ENCODE measurements around the gene ZNF460.

ZNF460 gene

DNA sequence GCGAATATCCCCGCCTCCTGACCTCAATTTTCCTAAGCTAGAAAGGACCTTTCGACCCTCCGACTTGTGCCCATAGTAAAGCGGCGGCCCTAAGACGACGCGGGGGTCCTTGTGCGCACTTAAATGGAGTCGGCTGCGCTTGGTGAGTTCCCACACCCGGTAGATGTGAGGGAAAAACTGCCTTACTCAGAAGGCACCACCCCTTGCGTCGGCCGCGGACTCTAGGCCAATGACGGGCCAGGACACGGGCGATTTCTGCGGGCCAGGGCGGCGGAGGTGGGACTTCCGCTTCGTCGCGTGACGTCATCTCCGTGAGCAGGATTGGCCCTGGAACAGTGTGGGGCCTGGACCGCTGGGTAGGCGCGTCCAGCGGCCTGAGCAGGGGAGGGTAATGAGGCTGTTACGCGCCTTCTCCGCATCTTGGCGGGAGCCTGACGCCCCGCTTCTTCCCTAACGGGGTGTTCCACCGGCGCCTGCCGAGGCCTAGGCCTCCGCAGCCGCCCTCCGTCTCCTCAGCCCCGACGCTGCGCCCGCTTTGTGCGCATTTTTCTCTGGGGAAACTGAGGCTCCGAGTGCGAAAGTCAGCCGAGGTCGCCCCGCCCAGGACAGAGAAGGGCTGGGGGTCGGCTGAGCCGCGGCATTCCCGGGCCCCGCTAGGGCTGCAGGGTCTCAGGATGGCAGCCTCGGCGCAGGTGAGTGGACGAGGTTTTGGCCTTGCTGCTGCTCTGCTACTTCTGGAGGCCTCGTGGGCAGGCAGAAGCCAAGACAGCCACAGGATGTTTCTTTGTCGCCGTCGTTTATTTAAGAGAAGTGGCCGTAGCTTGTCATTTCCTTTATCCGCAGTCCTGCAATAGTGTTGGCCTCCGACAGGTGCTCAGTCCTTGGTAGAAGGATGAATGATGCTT lies 40.1 kb downstream of the ZNF460 start, which contains the start of gene ZNF543:
Gene ZNF543 (plus strand): TSS at position 293 of the 905 bp plus-strand sequence. CDS start 382 bp downstream, at position 675.
- TF ChIP-seq, protein P1, sequence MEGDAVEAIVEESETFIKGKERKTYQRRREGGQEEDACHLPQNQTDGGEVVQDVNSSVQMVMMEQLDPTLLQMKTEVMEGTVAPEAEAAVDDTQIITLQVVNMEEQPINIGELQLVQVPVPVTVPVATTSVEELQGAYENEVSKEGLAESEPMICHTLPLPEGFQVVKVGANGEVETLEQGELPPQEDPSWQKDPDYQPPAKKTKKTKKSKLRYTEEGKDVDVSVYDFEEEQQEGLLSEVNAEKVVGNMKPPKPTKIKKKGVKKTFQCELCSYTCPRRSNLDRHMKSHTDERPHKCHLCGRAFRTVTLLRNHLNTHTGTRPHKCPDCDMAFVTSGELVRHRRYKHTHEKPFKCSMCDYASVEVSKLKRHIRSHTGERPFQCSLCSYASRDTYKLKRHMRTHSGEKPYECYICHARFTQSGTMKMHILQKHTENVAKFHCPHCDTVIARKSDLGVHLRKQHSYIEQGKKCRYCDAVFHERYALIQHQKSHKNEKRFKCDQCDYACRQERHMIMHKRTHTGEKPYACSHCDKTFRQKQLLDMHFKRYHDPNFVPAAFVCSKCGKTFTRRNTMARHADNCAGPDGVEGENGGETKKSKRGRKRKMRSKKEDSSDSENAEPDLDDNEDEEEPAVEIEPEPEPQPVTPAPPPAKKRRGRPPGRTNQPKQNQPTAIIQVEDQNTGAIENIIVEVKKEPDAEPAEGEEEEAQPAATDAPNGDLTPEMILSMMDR (IDR thresholded peaks at IDR 0.05; ENCODE audit: low read depth, low read length): no peak; the same call in 1 of the 2 replicates
- peak; percentile 85 for DNase-seq (ENCODE audit: extremely low read depth, low read depth)

DNA sequence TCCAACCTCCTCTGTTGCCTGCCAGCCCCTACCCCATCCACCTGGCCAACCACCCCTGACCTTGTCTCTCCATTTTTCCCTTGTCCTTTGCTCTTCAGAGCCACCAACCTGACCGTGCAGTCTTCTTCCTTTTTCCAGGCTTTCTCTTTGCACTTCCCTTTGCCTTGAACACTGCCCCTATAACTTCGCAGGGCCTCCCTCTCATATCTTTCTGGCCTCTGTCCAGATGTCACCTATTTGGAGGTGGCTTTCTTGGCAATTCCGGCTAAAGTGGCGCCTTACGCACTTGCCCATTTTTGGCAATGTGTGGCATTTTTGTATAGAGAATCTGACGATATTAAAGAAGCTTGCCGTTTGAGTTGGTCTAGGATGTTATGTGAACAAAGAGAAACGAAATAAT lies 40.8 kb downstream of the ZNF460 start:
- TF ChIP-seq, protein P1 (IDR thresholded peaks at IDR 0.05; ENCODE audit: low read depth, low read length): no peak
- no peak for DNase-seq (ENCODE audit: extremely low read depth, low read depth)

DNA sequence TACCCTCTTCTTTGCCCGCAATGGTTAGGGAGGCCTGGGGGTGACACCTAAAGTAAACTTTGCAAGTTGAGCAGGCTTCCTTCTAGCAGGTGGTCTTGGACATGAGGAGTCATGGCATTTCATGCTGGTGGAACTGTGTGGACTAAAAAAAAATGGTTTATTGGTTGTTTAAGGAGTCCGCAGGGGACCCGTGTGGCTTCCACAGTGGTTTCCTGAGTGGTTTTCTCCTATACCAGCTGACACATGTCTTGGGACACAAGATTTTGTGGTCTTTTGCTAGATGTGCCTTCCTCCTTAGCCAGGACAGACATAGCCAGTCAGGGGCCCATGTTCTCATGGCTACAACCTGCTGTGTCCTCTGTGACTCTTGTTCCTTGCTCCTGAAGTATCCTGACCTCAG lies 41.5 kb downstream of the ZNF460 start:
- DNase-seq (ENCODE audit: extremely low read depth, low read depth): no peak

DNA sequence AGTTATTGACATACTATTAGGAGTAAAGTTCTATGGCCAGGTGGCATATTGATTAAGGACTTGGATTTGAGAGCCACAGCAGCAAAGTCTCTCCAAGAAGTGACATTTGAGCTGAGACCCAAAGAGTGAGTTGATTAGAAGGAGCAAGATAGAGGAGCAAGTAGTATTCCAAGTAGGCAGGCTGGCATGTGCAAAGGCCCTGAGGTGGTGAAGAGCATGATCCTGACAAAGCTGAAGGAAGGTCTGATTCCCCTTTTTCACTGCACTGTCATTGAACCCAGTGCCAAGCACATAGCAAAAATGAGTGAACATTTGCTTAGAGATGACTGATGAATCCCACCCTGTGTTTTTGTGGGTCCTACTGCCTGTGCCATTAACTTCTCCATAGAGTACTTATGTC lies 44.7 kb downstream of the ZNF460 start:
- TF ChIP-seq, protein P1 (IDR thresholded peaks at IDR 0.05; ENCODE audit: low read depth, low read length): no peak
- DNase-seq (ENCODE audit: extremely low read depth, low read depth): no peak

More for the DNA sequence above, 41.5 kb downstream of the ZNF460 start:
- TF ChIP-seq, protein P1 (IDR thresholded peaks at IDR 0.05; ENCODE audit: low read depth, low read length): no peak

- TF ChIP-seq, protein P1 (IDR thresholded peaks at IDR 0.05; ENCODE audit: low read depth, low read length): no peak
- no peak for DNase-seq (ENCODE audit: extremely low read depth, low read depth)
Observed at GRCh38 chr19:57327993-57328392, 47.7 kb downstream of the ZNF460 start.

DNA sequence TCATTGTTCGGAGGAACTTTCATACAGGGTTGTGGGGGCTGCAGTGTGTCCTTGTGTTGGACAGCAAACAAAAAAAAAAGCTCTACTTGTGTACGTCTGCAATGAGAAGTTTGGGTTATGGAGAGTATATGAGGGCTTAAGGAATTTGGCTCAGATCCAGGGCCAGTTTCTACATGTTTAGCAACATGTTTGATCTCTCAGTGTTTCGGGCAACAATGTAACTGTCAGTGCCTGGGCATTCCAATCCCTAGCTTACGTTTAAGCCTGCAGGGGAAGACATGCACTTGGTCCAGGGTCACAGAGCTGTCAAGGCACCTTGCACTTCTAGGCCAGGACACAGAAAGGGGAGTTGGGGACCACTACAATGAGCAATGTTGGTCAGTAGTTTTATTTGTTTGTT lies 53.9 kb downstream of the ZNF460 start:
- TF ChIP-seq, protein P1 (IDR thresholded peaks at IDR 0.05; ENCODE audit: low read depth, low read length): no peak
- DNase-seq (ENCODE audit: extremely low read depth, low read depth): no peak

- TF ChIP-seq, protein P1 (IDR thresholded peaks at IDR 0.05; ENCODE audit: low read depth, low read length): no peak
- no peak for DNase-seq (ENCODE audit: extremely low read depth, low read depth)
Observed at GRCh38 chr19:57338877-57339276, 58.6 kb downstream of the ZNF460 start.

Measured in AG09319 (cell line).